HG02798 (cell line): Measurements from ENCODE around the gene HIVEP3.

Experiments used
- ATAC-seq: cut with Tn5 transposase; IDR thresholded peaks from one replicate; pipeline ENCODE4 v1.9.1; 2021; ENCODE audit warnings: mild to moderate bottlenecking; ENCODE audit not compliant: unreplicated experiment, poor library complexity

The HIVEP3 gene

DNA sequence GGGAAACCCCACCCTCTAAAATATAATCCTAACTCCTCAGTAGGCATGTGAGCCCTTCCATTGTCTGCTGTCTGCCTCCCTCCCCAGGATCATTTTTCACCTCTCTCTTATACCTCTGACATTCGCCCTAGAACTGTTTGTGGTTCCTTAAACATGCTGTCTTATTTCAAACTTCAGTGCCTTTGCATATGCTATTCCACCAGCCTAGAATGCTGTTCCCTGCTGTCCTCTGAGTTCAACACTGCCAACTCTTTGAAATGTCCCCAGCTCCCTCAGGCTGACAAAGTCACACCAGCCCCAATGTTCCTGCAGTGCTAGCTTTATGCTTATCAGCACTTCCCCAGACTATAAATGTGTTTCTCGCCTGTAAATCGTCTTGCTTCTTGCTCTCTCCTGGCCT is 119.5 kb downstream of the HIVEP3 start:
- no peak for ATAC-seq

DNA sequence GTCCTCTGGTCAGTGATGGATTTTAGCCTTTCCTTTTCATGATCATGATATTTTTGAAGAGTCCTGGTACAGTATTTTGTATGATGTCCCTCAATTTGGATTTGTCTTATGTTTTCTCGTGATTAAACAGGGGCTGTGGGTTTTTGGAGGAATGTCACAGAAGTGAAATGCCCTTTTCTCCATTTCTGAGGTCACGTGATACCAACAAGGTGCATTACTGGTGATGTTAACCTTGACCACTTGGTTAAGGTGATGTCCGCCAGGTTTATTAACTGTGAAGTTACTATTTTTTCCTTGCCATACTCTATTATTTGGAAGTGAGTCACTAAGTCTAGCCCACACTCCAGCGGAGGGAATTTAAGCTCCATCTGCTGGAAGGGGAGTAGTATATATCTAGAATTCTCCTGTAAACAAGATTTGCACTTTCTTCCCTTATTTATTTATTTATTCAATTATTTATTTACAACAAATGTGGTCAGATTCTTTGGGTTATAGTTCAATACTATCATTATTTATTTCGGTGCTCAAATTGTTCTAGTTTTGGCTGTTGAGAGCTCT is 123.4 kb downstream of the HIVEP3 start:
- ATAC-seq = no peak

DNA sequence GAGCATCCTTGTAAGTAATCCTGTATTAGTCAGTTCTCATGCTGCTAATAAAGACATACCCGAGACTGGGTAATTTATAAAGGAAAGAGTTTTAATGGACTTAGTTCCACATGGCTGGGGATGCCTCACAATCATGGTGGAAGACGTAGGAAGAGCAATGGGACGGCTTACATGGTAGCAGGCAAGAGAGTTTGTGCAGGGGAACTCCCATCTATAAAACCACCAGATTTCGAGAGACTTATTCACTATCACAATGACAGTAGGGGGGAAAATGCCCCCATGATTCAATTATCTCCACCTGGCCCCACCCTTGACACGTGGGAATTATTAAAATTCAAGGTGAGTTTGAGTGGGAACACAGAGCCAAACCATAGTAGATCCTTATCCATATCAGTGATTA is 124.7 kb downstream of the HIVEP3 start:
- ATAC-seq = no peak

DNA sequence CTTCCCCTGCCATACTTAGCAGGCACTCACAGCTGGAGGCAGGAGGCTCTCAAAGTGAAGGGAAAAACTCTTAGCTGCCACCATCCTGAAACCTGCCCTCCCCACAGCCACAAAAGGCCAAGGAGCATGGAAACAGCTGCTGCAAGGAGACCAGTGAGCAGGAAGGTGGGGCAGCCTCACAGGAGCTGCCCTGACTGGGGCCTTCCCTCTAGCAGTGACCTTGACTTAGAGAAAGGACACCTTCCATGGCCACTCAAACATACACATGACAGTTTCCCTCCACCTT is 126.3 kb downstream of the HIVEP3 start:
- ATAC-seq = no peak

- ATAC-seq = no peak
Measured at GRCh38 chr1:41791667-41792484, 126.8 kb downstream of the HIVEP3 start.

- no peak for ATAC-seq
Measured at GRCh38 chr1:41790351-41790750, 128.4 kb downstream of the HIVEP3 start.

- ATAC-seq = no peak
Measured at GRCh38 chr1:41789661-41790330, 128.9 kb downstream of the HIVEP3 start.

- no peak for ATAC-seq
Measured at GRCh38 chr1:41788427-41788826, 130.3 kb downstream of the HIVEP3 start.

DNA sequence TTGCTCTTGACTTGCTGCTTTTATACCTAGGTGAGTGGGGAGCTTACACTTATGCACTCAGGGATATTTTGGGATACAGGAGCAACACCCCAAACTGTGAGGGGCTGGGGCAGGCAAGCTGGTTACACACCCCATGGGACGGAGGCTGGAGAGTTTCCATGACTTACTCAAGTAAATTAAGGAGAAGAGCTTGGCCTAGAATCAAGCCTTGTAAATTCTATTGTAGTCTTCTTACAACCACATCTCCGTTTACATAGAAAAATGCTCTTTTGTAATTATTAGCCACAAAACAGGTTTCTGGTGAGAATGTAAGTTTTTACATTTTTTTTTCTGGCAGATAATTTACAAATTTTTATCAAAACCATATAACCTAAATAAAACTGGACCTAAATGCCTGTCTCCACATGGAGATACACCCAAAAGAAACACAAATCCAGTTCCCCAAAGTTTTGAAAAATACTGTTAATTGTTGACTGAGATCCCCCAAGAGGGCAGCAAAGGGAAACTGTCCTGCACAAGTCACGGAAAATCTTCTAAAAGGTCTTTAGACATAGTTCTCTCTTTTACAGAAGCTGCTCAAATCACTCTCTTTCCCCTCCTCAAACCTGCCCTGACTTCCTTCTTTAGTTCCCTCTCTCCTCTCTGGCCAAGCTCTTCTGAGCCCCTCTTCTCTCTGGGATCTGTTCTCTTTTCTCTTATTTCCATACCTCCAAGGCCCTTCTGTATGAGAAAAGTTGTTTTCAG is 134.0 kb downstream of the HIVEP3 start:
- ATAC-seq = no peak

DNA sequence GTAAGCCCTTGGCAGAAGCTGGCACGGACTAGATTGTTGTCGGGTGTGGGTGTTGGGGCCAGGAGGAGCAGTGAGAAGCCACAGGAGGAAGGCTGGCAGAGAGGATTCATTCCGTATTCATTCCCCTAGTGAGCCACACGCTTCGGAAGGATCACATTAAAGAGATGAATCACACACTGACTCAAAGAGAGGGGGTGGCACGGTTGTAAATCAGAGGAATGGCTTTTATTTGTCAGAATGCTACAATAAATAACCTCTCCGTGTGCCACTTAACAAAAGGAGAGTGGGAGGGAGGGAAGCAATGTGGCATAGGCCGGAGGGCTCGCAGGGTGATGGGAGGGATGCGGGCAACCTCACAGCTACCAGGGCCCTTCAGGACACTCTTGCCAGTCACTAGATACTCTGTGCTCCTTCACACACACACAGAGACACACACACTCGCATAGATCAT is 135.5 kb downstream of the HIVEP3 start:
- ATAC-seq = no peak

DNA sequence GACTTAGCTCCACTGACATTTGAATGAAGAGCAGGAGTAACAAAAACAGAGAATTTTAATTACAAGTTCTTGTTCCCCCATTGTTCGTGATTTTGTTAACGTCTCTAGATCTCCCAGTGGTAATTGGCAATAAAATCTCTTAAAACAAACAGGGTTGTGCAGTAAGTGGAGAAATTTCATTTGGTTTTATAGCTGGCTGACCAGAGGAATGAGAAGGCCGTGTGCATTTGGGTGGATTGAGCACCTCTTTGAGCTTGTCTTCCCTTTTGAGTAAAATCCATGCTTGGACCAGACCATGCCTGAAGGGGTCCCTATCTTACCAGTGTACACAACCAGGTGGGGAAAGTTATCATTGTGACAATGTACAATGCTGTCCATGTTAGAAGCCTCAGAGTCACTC is 137.8 kb downstream of the HIVEP3 start:
- ATAC-seq = no peak

DNA sequence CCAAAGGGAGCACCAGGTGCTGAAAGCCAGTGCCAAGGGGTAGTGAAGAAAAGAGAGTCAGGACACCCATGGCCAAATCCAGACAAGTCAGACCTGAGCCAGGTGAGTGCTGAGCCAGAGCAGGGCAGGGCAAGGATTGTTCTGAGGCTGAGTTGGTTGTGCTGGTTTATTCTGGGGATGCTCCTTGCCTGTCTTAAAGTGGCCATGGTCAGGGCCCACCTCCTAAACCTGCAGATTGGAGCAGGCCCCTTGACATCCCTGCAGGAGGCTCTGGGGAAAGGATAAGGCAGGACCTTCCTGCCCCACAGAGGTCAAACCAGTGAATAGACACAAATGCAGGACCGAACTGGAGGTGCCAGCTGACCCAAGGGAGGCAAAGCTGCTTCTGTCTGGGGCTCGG is 138.4 kb downstream of the HIVEP3 start:
- no peak for ATAC-seq

GRCh38 chr1:41779360-41779759 is 139.4 kb downstream of the HIVEP3 start:
- no peak for ATAC-seq

DNA sequence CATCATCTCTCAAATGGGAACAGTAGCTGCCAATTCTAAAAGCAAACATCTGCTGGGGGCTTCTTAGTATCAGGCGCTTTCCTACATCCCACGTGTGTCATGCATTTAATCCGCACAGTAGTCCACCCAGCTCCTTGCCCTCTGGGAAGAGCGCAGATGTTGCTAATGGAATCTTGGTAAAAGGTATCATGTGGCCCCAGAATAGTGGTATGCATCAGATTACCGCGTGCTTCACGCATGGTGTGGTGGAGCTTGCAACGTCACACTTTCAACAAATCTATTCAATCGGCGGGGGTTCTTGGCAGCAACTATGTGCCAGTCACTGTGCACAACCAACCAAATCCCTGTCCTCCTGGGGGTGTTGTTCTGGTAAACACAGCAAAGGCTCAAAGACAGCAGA is 141.0 kb downstream of the HIVEP3 start:
- ATAC-seq = no peak

- no peak for ATAC-seq
Measured at GRCh38 chr1:41776891-41777441, 141.8 kb downstream of the HIVEP3 start.

- ATAC-seq = no peak
Measured at GRCh38 chr1:41775956-41776585, 142.7 kb downstream of the HIVEP3 start.

GRCh38 chr1:41774471-41774990 is 144.2 kb downstream of the HIVEP3 start:
- ATAC-seq = no peak

- no peak for ATAC-seq
Measured at GRCh38 chr1:41773842-41774241, 144.9 kb downstream of the HIVEP3 start.

DNA sequence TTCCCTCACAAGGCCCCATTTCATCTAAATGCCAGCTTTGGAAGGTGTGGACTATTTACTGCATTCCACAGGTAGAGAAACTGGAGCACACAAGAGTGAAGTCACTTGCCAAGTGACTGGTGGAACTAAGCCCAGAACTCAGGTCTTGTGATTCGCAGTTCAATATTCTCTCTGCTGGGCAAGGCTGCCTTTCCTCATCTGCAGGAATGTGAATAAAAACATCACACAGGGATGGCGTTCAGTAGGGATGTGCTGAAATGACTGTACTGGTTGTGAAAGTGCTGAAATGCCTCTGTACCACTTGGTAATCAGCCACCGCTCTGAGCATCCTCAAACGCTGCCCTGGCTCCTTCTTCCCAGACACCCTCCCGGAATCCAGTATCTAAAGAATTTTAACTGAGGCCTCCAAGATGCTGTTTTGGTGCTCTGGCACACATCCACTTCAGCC is 145.6 kb downstream of the HIVEP3 start:
- no peak for ATAC-seq

- ATAC-seq = no peak
Measured at GRCh38 chr1:41769068-41769467, 149.7 kb downstream of the HIVEP3 start.
